Spleen (tissue), 3 donors: ENCODE results near the gene CARMIL3.

ENCODE experiments used
- POLR2A ChIP-seq, 3 donors: fragments of 450-650 bp; IDR thresholded peaks; one replicate each; pipeline ENCODE4 v1.5.1; 2017; ENCODE audit warnings: antibody characterized with exemption in 3 of 3, mild to moderate bottlenecking in 1 of 3
- POLR2AphosphoS5 ChIP-seq, 3 donors: sonication (generic); formaldehyde crosslinking; IDR thresholded peaks; one replicate each; pipeline ENCODE4 v1.5.1; 2017; ENCODE audit warnings: antibody characterized with exemption in 3 of 3

DNA sequence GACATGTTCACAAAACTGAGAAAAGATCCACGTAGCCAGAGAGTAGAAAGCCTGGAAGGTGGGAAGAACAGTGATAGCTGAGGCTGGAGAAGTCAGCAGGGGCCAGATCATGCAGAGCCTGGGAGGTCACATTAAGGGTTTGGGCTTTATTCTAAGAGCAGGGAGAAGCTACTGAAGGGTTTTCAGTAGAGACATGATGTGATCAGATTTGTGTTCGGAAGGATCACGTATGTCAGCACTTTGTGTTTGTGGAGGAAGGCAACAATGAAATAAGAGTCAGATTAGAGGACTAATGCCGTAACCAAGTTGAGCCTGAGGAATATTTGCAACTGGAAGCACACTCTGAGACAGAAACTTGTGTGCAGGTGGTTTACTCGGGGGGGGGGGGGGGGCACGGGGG, 38.1 kb downstream of the CARMIL3 start:
- no peak for TF ChIP-seq POLR2A (IDR thresholded peaks at IDR 0.05)
- TF ChIP-seq POLR2AphosphoS5 (IDR thresholded peaks at IDR 0.05), result no peak
